Femur (tissue), 1 donor: ENCODE results near the gene FMN1.

ENCODE experiments used
- DNase-seq: peaks from one replicate; pipeline ENCODE4 v3.0.0-alpha.2; 2017

Gene FMN1

GRCh38 chr15:33154351-33155166 lies 40.0 kb downstream of the FMN1 start:
- DNase-seq: peak; percentile 70

GRCh38 chr15:33153548-33153947 lies 41.0 kb downstream of the FMN1 start:
- DNase-seq: no peak

- DNase-seq: no peak
These were observed 41.9 kb downstream of the FMN1 start for GRCh38 chr15:33152502-33153109.

- DNase-seq: no peak
These were observed 43.5 kb downstream of the FMN1 start for GRCh38 chr15:33150971-33151370.

- DNase-seq: no peak
These were observed 44.0 kb downstream of the FMN1 start for GRCh38 chr15:33150431-33150941.

- DNase-seq: no peak
These were observed 44.6 kb downstream of the FMN1 start for GRCh38 chr15:33149919-33150318.

GRCh38 chr15:33148129-33148751 lies 46.3 kb downstream of the FMN1 start:
- no peak for DNase-seq

- DNase-seq: no peak
These were observed 48.5 kb downstream of the FMN1 start for GRCh38 chr15:33146051-33146450.

GRCh38 chr15:33145447-33145846 lies 49.1 kb downstream of the FMN1 start:
- DNase-seq: no peak

- DNase-seq: no peak
These were observed 51.8 kb downstream of the FMN1 start for GRCh38 chr15:33142708-33143107.

- no peak for DNase-seq
These were observed 56.5 kb downstream of the FMN1 start for GRCh38 chr15:33138000-33138399.

- DNase-seq: no peak
These were observed 57.4 kb downstream of the FMN1 start for GRCh38 chr15:33137101-33137500.

GRCh38 chr15:33136353-33136752 lies 58.2 kb downstream of the FMN1 start:
- DNase-seq: no peak

GRCh38 chr15:33135355-33135781 lies 59.1 kb downstream of the FMN1 start:
- no peak for DNase-seq

GRCh38 chr15:33132722-33133345 lies 61.7 kb downstream of the FMN1 start:
- peak; percentile 62 for DNase-seq

GRCh38 chr15:33132233-33132580 lies 62.3 kb downstream of the FMN1 start:
- DNase-seq: no peak

- no peak for DNase-seq
These were observed 62.8 kb downstream of the FMN1 start for GRCh38 chr15:33131552-33132232.

- DNase-seq: peak; percentile 90
These were observed 67.8 kb downstream of the FMN1 start for GRCh38 chr15:33126559-33127290.

GRCh38 chr15:33125894-33126537 lies 68.5 kb downstream of the FMN1 start:
- no peak for DNase-seq

GRCh38 chr15:33124811-33125210 lies 69.7 kb downstream of the FMN1 start:
- DNase-seq: no peak

- no peak for DNase-seq
These were observed 70.2 kb downstream of the FMN1 start for GRCh38 chr15:33124279-33124678.

GRCh38 chr15:33119865-33120264 lies 74.6 kb downstream of the FMN1 start:
- DNase-seq: no peak
